NOMO-1 (cell line): ENCODE data around the gene ZNF644.
A peak's percentile ranks its signal among the peaks of the same experiment; 100 is the strongest.
"Not testable (repeated sequence)": the region's sequence is repeated elsewhere in the genome, so short reads cannot be mapped to it uniquely, and the experiment has no call there.

Source experiments
- DNase-seq, 2 experiments: peaks; one replicate each; lab custom pipeline; 2025; ENCODE audit not compliant: unreplicated experiment in 2 of 2; lab: John Stamatoyannopoulos, UW

Gene ZNF644

DNA sequence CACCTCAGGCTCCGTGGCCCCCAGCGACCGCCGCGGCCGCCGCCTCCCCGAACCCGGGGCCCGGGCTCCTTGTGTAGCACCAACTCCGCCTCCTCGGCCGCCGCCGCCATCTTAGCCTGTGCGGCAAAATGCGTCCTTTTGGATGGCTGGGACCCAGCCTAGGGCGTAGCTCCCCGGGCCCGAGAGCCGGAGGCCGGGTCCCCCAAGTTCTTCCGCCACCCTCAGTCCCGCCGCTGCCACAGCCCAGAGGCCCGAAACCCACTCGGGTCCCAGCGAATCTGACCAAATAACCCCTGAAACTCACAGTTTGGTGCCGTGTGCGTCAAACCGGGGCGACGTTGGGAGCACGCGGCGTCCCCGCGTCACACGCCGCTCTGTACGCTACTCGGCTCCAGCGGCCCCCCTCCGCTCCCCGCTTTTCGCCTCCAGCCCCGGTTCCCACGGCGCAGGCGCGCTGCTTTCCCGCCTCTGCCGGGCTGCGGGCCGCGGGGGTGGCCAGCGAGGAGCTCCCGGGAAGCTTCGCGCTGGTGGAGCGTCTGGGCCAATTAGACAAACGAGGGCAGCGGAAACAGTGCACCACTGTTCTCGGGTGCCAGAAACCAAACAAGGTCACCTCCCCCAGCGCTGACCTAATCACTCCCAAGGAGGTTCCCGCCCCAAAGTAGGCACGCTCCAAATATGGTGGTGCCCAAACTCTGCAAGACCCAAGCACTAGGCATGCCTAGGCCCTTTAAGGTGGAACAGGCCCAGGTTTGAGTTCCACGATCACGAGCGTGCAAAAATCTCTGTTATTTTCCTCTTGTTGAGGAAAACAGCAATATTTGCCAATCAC lies at the start of gene ZNF644:
Gene ZNF644, minus strand, starts transcription at position 350 of the 832 bp plus-strand sequence. CDS start 39,682 bp downstream, outside the sequence.
- peak; percentile 87 to 94 for DNase-seq

DNA sequence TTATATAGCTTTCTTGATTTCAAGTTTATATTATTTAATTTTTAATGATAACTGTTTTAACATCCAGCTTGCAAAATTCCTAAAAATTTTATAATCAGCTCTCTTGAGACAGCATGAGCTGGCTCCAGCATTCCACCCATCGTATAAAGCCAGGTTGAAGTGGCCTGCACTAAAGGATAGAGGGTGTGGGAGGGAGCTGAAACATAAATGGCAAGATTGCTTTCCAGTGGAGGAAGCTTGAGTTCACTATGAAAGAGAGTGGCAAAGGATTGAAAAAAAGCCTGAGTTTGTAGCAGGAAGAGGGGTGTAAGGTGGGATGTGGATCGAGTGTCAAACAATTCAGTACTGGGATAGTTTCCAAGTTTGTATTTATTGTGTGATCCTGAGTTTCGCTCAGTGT lies 48.5 kb upstream of the ZNF644 start:
- DNase-seq = no peak

DNA sequence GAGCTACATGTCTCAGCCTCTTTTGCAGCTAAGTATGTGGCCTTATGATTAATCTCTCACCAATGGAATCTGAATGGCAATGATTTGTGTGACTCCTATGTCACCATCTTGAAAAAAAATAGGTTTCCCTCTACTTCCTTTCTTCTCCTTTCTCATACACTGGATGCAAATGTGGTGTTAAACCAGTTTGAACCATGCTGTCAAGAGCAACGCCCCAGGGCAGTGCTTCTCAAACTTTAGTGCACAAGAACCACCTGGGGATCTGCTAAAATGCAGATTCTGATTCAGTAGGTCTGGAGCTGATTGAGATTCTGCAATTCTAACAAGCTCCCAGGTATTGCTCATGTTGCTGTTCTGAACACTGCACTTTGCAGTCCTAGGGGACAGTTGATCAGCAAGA lies 44.7 kb upstream of the ZNF644 start:
- DNase-seq = no peak

DNA sequence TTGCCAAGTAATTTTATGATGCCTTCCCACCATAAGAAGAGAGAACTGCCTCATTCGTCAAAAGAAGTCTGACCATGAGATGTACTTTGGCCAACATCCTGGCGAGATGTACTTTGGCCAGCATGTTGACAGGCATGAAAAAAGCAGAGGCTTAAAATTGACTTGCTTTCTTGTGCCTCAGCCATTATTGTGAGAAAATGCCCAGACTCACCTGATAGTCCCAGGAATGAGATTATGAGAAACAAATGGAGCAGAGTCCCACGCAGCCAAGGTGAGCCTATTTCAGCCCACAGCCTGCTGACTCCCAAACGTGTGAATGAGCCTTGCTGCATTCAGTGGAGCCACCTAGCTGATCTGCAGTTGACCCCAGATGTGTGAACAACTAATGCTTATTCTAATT lies 43.5 kb upstream of the ZNF644 start:
- no peak for DNase-seq

DNA sequence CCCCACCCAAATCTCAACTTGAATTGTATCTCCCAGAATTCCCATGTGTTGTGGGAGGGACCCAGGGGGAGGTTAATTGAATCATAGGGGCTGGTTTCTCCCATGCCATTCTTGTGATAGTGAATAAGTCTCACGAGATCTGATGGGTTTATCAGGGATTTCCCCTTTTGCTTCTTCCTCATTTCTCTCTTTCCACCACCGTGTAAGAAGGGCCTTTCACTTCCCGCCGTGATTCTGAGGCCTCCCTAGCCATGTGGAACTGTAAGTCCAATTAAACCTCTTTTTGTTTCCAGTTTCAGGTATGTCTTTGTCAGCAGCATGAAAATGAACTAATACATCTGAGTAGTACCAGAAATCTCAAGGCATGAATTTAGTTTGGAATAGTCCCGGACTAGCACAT lies 41.6 kb upstream of the ZNF644 start:
- peak in 1 of 2 experiments; percentile 43 for DNase-seq

DNA sequence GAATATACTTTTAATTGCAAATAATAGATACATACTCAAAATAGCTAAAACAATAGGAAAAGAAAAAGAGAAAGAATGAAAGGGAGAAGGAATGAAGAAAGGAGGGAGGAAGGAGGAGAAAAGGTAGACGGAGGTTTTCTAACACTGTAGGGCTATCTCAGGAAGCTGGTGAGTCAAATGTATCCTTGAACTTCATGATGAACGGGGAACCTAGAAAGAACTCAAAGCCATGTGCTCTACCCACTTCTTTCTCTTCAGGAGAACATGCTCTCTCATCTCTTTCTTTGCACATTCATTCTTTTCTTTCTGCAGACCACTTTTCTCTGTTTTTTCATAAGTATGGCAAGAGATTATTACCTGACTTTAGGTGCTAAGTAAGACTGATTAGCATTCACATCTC lies 37.3 kb upstream of the ZNF644 start:
- DNase-seq = no peak

DNA sequence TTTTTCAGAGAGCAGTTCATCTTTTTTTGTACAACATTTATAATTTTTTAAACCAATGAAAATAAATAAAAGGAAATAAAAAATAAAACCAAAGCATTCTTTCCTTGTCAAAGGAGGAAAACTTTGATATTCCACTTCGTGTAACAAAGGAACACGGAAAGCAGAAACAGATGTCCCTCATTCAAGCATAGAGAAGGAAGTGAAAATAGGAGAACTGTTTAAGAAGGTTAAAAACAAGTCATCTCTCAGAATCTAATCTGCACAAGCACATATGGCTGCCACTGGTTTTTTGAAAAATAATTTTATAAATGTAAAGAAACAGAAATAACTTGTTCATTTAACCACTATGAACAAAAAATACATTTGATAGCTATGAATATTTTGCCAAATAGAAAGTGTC lies 35.9 kb upstream of the ZNF644 start:
- peak in 1 of 2 experiments; percentile 77 for DNase-seq

DNA sequence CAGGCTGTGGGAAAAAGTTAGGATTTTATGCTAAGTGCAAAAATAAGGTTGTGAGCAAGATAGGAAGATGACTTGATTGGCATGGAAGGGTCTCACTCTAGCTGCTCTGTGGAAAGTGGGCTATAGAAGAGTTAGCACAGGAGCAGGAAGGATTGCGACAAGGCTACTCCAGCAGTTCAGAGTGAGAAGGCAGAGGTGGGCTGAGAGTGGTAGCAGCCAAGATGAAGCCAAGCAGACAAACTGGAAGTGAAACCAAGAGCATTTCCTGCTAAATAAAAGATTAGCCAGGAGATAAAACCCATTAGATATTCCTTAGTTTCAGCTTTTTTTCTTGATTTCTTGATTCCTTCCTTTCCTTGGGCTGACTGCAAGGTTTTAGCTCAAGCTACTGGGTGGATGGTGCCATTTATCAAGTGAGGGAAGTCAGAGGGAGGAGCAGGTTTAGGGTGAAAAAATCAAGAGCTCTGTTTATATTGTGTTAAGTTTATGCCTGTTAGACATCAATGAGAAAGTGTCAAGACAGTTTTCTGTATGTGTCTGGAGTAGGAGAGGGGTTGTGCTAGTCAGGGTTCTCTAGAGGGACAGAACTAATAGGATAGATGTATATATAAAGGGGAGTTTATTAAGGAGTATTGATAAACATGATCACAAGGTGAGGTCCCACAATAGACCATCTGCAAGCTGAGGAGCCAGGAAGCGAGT lies 33.1 kb upstream of the ZNF644 start:
- DNase-seq = peak; percentile 83

DNA sequence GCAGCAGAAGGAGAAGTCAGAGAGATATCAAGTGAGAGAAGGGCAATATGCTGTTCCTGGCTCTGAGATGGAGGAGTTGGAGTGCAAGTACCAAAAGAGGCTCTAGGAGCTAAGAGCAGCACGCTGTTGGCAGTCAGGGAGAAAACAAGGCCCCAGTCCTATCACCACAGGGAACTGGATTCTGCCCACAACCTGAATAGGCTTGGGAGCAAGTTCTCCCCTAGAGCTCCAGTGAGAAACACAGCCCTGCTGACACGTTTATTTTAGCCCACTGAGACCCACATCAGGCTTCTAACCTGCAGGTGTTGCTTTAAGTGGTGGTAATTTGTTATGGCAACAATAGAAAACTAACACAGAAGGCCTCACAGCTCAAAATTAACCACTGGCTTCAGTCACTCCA lies 31.8 kb upstream of the ZNF644 start:
- DNase-seq = no peak

DNA sequence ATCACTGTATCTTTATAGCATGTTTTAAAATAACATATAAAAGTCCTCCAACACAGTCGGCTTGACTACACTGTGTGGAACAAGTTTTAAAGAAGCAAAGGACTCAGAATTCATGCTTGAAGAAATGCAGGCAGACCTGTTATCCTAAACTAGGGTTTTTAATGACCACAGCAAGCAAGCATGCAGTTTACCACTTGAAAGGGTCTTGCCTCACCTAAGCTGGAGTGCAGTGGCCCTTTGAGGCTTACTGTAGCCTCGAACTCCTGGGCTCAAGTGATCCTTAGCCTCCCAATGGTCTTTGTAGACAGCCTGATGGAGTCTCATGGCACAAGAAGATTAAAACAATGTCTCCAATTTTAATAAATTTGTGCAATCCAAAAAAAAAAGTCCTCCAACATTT lies 27.7 kb upstream of the ZNF644 start:
- DNase-seq = not testable (repeated sequence)

DNA sequence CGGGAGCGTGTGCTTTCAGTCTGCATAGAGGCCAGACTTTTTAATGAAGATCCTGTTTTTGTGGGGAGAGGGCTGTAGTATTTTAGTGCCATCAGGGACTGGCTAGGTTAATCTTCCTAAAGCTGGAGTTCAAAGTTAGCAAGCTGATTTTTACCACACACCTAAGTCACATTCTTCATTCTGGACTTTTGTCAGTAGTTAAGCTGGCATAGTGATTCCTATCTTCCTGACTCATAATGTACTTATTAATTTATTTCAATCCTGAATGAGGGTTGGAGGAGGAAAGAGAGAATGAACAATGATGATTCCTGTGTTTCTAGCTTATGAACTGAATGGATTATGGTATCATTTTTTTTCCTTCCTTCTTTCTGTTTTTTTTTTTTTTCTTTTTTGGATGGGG lies 24.9 kb upstream of the ZNF644 start:
- DNase-seq = no peak

DNA sequence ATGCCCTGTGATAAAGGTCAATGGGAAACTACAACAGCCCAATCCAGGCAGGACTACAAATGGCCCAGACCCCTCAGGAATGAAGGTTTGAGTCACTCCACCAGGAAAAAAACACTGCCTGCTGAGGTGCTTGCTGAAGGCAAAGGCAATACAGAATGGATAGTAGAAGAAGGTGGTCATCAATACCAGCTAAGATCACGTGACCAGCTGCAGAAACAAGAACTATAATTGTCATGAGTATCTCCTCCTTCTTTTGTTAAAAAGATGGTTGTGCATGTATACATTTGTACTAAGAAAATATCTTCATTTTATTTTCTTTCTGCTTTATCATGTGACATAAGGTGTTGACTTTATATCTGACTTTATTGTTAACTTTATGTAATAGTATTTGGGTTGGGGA lies 23.4 kb upstream of the ZNF644 start:
- DNase-seq = no peak

DNA sequence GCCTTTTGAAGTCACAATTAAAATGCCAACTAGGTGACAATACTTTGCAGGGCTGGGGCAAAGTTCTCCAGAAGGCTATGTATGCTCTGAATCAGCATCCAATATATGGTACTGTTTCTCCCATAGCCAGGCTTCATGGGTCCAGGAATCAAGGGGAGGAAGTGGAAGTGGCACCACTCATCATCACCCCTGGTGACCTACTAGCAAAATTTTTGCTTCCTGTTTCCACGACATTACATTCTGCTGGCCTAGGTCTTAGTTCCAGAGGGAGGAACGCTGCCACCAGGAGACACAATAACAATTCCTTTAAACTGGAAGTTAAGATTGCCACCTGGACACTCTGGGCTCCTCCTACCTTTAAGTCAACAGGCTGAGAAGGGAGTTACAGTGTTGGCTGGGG lies 22.9 kb upstream of the ZNF644 start:
- DNase-seq = not testable (repeated sequence)

DNA sequence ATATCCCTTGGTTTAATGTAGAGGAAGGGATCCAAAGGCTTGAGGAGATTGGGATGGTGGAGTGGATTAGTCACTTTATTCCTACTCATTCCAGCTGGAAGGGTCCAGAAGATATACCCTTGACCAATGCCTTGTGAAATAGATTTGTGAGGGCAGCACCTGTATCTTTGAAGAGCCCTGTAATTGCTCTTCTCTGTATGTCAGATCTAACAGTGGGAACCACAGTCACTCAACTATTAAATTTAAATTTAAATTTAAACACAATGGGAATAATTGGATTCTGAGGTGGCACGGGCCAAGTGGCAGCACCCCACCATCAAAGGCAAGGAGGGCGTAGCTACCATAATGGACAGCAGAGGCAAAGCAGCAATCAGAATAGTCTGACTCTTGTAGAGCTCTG lies 20.5 kb upstream of the ZNF644 start:
- not testable (repeated sequence) for DNase-seq

DNA sequence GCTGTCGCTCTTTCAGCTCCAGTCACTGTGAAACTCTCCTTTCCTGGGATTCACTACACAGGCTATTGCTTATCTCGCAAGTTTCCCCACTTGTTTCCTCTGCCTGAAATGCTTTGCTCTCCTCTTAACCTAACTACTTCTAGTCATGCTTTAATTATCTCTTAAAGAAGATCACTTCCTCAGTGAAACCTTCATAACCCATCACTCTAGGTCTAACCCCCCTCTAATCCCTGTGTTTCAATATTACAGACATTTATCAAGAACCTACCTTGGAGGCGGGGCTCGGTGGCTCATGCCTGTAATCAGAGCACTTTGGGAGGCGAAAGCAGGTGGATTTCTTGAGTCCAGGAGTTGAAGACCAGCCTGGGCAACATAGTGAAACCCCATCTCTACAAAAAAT lies 16.7 kb upstream of the ZNF644 start:
- no peak for DNase-seq

DNA sequence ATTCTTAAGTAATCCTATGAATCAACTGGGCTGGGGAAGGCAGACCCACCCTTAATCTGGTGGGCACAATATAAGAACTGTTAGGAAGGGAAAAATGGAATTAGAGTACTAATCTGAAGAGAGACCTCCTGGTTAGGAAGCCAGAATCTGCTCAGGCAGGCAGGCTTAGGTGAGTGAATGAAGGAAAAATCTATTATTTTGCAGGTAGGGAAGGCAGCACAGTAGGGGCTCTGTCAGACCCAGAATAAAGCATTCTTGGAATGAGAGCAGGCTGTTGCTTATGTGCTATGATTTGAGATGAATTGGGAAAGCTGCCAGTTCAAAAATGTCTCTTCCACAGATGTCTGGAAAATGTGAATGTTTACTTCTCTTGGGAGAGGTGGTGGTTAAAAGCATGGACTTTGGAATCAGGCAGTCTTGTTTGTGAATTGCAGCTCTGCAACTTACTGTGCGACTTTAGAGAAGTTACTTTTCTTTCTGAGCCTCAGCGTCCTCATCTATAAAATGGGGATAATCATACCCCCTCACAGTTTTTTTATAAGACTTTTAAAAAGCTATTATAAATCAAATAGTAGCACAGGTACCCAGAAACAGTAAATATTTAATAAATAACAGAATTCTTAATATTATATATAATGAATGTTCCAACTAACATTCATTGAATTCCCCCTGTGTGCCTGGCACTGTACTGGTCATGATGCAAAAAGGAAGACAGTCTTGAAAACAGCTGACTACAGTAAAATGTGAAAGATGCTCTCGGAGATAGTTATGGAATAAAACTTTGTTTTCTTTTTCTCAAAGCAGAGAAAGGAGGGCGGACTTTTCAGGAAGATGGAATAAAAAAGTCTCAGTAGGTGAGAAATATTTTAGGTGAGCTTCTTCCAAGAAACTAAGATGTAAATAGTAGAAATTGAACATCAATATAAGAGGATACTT lies 15.3 kb upstream of the ZNF644 start:
- no peak for DNase-seq

DNA sequence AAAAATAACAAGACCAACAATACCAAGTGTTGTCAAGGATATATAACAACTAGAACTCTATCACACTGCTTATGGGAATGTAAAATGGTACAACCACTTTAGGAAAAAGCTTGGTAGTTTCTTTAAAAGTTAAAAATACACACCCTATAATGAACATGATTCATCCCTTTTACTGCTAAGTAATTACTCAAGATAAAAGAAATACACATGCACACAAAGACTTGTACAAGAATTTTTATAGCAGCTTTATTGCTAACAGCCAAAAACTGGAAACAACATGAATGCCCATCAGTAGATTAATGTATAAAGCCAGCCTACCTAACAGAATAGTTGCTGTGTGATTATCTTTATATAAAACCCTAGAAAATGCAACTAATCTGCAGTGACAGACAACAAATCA lies 10.5 kb upstream of the ZNF644 start:
- DNase-seq = no peak

DNA sequence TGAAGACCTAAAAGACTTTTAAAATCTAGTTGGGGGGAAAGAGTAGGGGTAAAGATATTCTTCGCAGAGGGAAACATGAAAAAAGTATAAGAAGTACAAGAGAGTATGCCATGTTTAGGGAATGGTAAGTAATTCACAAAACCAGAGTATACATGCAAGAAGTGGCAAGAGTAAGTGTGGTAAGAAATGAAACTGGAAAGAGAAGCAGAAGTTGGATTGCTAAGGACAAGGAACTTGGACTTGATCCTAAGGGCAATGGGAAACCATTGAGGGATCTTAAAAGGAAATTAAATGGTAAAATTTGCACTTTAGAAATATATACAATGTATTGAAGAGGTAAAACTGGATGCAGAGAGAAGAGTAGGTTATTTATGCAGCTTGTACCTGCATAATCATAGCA lies 9.2 kb upstream of the ZNF644 start:
- DNase-seq = peak in 1 of 2 experiments; percentile 9

DNA sequence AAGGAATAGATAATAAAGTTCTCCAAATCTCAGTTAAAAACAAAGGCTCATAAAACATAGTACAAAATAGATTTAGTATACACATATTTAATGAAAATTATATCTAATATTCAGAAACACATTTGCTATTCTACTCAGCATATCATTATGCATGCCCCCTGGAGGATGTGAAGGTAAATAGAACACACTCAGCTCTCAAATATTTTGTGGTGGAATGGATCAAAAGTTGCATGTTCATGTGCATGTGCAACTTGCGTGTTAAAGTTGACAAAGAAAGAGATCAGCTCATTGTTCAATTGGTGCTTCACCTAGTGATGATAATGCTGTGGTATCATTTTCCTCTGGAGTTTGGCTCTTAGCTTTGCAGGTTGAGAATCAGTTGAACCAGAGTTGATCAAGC lies 4.9 kb upstream of the ZNF644 start:
- no peak for DNase-seq

DNA sequence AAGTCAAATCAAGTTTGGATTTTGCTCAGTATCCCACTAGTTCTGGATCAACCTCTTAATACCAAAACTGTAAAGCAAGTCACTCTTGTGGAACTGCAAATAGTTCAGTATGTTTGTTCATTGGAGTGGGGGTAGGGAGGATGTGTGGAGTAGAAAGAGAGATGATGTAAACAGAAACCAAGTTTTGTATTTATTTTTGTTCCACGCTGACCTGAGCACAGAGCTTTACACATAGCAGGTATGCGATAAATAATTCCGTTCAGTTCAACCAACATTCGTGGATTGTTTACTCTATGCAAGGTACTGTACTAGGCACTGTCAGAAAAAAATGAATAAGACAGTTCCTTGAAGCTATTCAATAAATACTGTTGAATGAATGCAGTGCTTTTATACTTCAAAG lies 4.5 kb upstream of the ZNF644 start:
- no peak for DNase-seq

DNA sequence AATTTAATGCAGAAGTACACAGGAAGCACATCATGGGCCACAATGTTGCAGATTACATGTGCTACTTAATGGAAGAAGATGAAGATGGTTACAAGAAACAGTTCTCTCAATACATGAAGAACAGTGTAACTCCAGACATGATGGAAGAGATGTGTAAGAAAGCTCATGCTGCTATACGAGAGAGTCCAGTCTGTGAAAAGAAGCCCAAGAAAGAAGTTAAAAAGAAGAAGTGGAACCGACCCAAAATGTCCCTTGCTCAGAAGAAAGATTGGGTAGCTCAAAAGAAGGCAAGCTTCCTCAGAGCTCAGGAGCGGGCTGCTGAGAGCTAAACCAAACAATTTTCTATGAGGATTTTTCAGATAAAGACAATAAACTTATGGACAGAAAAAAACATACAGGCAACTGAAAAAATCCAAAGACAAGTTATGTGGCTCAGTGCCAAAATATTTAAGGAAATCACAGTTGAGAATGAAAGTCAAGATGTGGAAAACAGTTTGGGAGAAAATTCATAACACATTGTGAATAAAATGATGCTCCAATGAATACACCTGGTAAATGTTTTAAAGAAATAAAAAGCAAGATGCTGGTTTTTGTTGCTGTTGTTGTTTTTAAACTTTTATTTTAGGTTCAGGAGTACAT lies 2.8 kb upstream of the ZNF644 start:
- peak in 1 of 2 experiments; percentile 7 for DNase-seq
